Activated CD8-positive, alpha-beta memory T cell treated with anti-CD3 and anti-CD28 coated beads for 24 hours (primary cell): ENCODE results near the gene FAM20B.
A peak's percentile ranks its signal among the peaks of the same experiment; 100 is the strongest.
"Not testable (repeated sequence)": the region's sequence is repeated elsewhere in the genome, so short reads cannot be mapped to it uniquely, and the experiment has no call there.

ENCODE experiments used
- DNase-seq: peaks from one replicate; pipeline ENCODE4 v3.0.0-alpha.2; 2020

FAM20B gene, protein sequence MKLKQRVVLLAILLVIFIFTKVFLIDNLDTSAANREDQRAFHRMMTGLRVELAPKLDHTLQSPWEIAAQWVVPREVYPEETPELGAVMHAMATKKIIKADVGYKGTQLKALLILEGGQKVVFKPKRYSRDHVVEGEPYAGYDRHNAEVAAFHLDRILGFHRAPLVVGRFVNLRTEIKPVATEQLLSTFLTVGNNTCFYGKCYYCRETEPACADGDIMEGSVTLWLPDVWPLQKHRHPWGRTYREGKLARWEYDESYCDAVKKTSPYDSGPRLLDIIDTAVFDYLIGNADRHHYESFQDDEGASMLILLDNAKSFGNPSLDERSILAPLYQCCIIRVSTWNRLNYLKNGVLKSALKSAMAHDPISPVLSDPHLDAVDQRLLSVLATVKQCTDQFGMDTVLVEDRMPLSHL

DNA sequence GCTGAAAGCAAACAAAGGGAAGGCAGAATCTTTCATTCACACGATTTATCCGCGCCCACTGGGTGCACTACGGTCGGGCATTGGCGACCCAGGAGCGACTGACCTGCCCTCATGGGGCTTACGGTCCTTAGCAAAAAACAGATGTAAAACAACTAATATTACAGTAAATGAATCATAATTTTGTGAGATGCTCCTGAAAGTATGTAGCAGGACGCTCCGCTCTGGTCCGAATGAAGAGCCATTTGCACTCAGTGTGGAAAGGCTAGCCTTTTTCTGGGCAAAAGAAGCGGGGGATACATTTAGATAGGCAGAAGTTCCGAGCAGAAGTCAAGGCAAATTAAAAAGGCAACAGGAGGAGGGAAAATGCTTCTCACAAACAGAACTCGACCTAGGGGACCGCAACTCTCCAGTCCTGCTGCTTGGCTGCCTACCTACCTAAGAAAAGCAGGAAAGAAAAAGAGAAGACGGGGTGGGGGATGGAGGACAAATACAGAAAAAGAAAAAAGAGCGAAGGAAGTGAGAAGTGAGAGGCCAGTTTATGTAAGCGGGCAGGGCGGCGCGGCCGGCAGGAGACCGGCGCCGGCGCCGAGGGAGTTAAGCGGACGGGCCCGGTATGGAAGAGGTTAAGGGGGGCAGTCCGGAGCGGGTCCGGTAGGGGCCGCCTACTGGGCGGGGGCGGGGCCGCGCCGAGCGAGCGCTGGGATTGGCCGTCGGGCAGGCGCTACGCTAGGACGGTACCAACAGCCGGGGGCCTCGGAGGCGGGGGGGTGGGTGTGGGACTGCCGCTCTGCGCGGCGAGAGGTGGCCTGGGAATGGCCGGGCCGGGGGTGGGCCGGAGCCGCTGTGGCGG lies at the start of gene FAM20B:
Gene FAM20B (plus strand): TSS at position 770 of the 850 bp plus-strand sequence. CDS start 17,954 bp downstream, outside the sequence.
- peak; percentile 95 for DNase-seq

DNA sequence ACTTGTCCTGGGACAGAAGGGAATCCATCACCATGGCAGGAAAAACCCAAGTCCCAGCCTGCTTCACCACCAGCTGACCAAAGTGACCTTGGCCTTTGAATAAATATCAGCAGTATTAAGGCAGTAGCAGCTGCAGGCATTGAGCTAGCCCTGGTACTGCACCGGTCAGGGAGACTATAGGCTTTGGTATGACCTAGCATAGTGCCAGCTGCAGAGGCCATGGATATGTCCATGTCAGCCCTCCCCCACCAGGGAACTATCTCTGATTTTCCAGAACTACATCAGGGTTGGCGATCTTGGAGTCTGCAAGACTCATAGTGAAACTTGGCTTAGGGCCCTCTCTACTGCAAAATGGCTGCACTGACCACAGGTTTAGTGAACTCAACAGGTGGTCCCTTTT lies 49.2 kb upstream of the FAM20B start:
- DNase-seq = no peak

DNA sequence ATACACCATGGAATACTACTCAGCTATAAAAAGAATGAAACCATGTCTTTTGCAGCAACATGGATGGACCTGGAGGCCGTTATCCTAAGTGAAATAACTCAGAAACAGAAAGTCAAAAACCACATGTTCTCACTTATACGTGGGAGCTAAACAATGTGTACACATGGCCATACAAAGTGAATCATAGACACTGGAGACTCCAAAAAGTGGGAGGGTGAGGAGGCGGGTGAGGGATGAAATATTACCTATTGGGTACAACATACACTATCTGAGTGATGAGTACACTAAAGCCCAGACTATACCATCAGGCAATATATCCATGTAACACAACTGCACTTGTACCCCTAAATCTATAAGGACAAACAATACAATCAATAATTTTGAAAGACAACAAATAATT lies 39.5 kb upstream of the FAM20B start:
- DNase-seq = no peak

DNA sequence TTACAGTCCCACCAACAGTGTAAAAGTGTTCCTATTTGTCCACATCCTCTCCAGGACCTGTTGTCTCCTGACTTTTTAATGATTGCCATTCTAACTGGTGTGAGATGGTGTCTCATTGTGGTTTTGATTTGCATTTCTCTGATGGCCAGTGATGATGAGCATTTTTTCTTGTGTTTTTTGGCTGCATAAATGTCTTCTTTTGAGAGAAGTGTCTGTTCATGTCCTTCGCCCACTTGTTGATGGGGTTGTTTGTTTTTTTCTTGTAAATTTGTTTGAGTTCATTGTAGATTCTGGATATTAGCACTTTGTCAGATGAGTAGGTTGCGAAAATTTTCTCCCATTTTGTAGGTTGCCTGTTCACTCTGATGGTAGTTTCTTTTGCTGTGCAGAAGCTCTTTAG lies 37.5 kb upstream of the FAM20B start:
- DNase-seq = not testable (repeated sequence)

DNA sequence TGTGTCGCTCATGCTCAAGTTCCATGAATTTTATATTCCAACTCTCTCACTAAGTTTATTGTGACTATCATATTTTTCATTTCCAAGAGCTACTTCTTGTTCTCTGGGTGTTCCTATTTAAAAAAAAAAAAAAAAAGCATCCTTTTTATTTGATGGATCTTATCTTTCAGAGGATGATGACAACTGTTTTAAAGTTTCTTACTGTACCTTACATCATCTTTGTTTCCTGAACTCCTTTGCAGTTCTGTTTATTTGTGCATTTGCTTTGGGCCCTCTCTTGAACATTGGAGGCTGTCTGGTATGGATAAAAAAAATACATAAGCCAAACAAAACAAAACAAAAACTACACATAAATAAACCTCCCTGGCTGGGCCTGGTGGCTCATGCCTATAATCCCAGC lies 32.1 kb upstream of the FAM20B start:
- DNase-seq = no peak

DNA sequence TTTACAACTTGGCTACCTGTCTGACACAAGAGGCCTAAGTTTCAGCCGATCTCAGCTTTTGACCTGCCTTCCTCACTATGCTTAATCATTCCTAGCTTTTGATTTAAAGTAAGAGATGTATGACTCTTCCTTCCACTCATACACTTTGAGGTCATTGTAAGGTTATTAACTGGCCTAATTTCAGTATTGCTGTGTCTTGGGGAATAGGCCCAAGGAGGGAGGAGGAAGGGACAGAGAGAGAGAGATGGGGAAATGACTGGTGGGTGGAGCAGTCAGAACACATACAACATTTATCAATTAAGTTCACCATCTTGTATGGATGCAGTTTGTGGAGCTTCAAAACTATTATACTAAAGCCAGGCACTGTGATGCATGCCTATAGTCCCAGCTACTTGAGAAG lies 28.3 kb upstream of the FAM20B start:
- no peak for DNase-seq

DNA sequence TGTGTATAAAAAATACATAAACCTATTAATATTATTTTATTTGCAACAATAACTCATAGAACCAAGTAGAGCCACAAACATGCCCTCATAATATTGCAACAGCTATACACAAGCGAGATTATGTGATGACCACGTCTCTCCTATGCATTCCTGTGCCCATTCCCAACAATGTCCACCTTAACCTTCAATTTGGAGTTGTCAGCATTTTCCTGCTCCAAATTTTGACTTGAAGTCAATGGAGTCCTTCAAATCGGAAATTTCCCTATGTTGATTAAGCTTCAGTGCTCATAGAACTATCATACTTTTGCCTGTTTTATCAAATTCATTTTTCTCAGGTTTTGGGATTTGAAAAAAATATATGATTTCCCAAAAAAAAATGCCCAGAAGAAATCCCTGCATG lies 27.4 kb upstream of the FAM20B start:
- no peak for DNase-seq

DNA sequence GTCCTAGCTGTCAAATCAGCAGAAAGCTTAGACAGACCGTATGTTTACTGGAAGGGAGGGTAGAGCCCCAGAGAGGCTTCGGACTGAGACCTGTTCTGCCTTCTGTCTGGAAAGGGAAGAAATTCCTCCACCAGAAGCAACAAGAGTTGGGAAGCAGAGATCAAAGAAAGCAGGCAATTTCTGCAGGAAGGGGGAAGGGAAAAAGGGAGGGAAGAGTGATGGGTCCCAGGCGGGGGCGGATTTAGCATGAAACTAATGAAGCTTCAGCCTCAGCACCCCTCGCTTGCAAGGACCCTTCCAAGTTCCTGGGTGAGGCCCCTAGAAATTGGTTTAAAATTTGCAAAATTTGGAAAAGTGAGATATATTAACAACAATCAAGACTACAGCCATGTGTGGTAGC lies 26.6 kb upstream of the FAM20B start:
- no peak for DNase-seq

DNA sequence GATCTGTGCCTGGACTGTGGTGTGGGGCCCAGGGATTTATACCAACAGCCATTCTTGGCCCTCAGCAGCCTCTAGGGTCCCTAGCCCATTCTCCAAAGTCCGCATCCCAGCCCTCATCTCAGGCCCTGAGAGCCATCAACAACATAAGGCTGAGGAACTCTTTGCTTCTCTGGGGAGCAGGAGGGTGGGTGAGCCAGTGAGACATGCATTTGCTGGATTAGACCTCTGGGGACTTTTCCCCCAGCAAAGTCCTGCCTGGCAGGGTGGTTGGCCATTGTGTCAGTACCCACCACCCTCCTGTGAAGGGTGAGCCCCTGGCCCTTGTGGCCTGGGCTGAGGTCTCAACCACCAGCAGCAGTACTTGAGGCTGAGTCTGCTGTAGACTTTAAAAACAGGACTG lies 24.2 kb upstream of the FAM20B start:
- no peak for DNase-seq

DNA sequence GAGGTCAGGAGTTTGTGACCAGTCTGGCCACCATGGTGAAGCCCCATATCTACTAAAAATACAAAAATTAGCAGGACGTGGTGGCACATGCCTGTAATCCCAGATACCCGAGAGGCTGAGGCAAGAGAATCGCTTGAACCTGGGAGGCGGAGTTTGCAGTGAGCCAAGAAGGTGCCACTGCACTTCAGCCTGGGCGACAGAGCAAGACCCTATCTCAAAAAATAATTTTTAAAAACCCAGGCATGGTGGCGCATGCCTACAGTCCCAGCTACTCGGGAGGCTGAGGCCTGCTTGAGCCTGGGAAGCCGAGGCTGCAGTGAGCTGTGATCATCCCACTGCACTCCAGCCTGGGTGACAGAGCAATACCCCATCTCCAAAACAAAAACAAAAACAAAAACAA lies 23.6 kb upstream of the FAM20B start:
- not testable (repeated sequence) for DNase-seq

DNA sequence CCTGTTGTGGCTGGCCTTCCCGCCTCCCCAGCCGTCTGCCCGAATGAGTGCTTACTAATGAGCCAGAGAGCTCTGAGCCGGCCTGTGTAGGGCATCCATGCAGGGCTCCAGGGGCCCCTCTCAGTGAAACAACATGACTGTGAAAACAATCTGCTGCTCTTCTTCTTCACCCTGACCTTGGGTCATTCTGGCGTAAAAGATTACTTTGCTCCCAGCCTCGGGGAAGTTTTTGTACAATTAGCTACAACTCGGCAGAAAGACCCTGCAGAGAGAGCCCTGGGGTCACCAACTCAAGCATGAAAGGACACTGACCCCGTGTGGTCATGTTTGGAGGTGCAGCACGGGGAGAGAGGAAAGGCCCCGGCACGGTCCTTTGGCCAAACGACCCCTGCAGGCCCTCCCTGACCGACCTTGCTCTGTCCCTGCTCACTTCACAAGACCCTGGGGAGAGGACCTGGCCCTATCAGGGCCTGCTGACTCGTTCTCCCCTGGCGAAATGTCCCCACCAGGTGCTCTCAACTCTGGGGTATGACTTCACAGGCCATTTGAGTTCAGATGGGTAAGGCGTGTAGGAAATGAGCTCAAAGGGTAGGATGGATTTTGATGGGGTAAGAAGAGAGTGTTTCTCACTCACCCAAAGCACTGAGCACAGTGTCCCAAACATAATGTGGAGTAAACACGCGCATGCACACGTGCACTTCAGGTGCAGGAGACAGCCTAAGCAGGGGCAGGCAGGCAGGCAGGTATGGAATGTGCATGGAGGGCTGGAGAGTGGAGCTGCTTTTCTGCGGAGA lies 22.9 kb upstream of the FAM20B start:
- DNase-seq = peak; percentile 92

DNA sequence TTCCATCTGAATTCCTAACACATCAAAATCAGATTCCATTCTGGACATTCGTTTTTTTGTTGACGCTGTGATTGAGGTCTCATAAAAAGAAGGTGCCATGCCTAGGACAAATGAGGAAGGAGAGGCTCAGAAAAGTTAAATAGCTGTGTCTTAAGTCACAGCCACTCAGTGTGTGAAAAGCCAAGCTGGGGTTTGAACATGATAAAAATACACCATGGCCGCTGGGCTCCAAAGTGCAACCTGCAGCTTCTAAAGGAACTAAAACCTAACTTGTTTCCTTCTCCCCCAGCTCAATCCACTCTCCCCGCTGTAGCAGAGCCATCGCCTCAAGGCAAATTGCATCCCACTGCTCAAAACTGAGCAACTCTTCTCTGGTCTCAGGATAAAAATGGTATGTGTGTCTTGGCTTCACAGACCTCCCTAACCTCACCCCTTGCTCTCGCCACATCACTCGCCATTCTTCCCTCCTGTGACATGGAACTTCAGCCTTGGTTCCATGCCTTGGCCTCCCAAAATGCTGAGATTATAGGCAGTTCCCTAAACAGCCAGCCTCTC lies 22.1 kb upstream of the FAM20B start:
- DNase-seq = no peak

DNA sequence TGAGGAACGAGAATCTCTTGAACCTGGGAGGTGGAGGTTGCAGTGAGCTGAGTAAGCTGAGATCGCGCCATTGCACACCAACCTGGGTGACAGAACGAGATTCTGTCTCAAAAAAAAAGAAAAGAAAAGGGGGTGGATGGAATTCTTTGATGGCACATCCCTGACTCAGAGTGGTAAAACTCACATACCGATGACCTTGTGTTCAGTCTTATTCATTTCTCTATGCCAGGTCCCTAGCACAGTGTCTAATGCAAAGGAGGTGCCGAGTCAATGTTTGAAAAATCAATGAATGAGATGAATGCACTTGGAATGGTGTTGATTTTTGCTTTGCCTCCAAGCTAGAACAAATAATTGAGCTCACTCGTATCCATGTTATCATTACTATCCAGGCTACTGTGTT lies 18.5 kb upstream of the FAM20B start:
- DNase-seq = no peak

DNA sequence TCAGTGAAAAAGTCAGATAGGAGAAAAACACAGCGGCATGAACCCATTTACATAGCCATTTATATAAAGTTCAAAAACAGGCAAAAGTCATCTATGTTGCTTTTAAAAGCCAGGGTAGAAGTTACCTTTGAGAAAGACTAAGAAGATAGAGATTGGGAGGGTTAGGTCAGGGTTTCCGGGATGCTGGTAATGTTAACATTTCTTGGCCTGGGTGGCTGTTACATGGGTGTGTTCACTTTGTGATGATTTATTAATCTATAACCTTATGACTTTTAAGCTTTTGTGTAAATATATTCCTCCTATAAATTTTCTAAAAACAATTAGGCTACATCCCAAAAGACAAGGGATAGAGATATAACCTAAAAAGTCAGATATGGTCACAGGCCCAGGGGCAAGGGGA lies 15.0 kb upstream of the FAM20B start:
- no peak for DNase-seq

DNA sequence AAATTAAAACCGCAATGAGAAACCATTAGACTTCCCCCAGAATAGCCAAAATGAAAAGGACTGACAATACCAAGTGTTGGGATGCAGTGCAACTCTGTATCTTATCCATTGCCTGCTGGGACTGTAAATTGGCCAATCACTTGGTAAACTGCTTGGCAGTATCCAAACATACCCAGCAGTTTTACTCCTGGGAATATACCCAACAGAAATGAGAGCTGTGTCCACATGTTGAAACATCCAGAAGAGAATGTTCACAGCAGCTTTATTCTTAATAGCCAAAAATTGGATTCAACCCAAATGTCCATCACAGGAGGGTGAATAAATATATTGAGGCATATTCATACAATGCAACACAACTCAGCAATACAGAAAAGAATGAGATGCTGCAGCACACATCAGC lies 13.7 kb upstream of the FAM20B start:
- DNase-seq = no peak

DNA sequence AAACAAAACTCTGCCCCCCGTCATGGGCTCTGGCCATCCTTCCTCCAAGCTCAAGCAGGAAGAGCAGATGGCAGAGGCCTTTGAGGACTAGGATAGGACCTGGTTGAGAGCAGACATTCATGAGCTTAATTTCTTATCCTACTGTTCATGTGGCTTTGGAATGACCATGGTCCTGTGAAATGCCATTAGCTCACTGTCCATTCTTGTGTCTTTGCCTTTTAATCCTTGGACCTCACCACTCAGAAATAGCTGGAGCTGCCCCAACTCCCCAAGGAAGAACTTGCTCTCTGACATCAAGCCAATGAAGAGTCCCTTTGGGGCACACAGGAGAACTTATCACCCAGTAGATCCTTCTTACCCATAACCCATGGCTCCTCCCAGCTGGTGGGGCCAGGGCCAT lies 11.6 kb upstream of the FAM20B start:
- no peak for DNase-seq

DNA sequence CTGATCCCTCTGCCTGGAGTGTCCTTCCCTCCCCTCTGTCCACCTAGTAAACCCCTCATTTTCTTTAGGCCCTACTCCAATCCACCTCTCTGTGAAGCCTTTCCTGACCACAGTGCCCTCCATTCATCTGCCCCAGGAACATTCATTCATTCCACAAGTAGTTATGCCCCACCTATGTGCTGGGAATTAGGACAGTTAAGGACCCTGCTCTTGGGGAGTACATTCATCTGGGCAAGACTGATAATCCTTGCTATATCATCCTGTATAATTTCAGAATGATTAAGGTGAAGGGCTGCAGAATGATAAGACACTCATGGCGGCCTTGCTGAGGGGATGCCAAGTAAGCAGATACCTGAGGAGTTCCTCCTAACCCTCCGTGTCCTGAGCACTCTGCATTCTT lies 10.3 kb upstream of the FAM20B start:
- DNase-seq = no peak

DNA sequence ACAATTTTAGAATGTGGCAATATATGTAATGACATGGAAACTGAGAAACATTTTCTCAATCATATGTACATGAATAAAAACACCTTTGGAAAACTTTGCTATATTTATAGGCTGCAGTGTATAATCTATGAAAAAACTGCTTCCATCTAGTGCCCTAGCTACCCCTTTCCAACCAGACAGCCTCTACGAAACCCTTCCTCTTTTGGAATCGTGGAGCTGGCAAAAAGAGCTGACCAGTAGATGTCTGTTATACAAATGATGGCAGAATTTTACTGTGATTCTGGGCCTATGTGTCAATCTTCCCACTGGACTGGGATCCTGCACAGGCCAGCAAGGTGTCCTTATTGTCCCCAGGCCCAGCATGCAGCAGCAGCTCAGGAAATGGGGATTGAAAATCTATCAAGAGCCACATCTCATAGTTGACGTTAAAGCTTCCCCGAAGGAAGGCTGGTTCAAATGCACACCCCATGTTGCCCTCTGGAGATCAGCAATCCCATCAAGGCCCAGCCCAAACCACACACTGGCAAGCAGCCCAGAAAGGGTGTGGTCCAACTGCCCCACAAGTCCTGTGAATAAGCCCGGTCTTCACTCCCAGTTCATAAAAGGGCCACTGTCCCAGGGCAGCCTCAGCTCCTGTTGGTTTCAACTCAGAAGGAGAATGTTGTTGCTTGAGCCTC lies 8.8 kb upstream of the FAM20B start:
- no peak for DNase-seq

DNA sequence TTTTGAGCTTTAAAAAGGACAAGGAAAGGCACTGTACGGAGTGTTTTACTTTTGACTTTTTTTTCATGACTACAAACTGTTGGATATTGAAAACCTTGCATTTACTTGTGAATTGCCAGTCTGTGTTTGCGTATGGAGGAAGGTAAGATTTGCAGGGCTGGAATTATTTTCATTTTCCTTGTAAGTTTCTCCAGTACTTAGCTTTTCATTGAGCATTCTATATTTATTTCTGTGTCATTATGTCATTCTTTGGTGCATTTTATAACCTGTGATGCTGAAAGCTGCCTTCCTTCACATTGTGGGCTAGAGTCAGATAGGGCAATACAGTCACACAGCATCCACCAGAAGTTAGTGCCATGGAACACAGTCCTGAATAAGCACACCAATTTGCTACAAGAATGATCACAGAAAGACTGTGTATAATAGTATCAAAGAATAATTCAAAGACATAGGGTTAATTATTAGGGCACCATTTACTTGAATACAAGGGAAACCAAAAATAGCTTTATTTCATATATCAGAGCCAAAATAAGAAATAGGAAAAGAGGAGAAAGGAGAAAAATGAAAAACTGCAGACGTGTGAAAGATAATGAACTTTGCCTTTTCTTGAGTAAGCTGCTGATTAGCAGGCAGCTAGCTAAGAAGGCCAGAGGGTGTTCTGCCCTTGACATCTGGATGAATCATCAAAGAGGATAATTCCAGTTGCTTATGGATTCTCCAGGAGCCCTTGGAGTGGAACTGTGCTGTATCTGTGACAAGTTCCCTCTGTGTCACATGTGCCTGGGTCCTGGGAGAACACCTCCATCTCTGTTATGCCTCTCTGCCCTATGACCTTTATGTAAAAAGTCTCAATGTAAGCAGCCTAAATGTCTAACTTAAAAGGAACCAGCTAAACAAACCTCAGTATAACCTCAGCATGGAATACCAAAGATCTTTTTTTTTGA lies 8.0 kb upstream of the FAM20B start:
- DNase-seq = no peak

DNA sequence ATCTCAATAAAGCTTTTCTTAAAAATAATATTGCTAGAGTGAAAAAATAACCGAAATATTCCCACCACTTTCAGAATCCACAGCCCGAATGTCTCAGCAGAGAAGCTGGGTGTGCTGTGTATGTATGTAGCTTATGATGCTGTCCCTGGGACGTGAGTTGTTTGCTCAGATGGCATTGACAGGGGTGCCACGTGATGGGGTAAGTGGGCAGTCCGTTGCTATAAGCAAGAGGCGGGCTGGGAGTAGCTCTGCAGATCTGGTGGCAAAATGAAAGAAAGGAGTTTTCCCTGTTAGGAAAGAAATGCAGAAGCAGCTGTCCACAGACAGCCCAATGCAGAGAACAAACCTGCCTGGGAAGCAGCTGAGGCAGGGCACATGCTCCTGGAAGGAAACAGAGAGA lies 3.8 kb upstream of the FAM20B start:
- DNase-seq = no peak

DNA sequence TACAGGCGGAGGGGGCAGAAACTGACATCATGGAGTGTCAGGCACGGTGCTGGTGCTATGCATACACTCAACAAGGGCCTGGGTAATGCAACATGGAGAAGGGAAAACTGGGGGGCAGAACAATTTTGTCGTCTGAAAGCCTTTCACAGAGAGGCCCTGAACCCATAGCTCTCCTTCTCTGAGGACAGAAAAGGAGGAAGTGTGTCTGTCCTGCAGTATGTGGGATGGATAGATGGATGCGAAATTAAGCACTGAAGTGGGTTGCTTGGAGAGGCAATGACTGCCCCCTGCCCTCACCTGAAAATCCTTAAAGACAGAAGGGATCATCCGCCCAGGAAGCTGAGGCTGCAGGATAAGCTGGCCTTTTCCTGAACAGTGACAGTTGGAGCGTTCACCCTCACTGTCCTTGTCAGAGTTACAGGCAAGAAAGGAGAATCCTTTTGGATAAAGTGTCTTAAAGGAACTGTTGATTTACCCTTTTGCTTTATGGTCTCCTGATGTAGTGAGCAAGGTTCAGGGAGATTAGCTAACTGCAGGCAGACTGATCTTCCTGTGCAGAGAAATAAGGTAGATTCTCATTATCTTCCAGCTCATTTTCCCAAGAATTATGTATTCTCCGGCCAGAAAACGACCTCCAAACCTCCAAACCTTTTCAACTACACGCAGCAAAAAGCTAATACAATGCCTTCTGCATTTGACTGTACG lies 1.6 kb upstream of the FAM20B start:
- no peak for DNase-seq
